Skin of body (tissue), 2 donors: ENCODE results near the gene HOXB7. TPM values are rescaled to one million over a fixed set of nuclear protein-coding genes. Genes with fewer than 3 reads are reported as not detected.
A peak's percentile ranks its signal among the peaks of the same experiment; 100 is the strongest.

ENCODE experiments used
- DNase-seq: peaks from one replicate; lab custom pipeline; 2025; lab: John Stamatoyannopoulos, UW
- total RNA-seq: library from RNA; depleted of rRNA; stranded (reverse); fragments of >200 nt; gene quantifications from one replicate; pipeline ENCODE4 v1.2.3, GENCODE V29; 2014

Gene HOXB7
- total RNA-seq, 1 donor from 2014 or later = 2.7 TPM

DNA sequence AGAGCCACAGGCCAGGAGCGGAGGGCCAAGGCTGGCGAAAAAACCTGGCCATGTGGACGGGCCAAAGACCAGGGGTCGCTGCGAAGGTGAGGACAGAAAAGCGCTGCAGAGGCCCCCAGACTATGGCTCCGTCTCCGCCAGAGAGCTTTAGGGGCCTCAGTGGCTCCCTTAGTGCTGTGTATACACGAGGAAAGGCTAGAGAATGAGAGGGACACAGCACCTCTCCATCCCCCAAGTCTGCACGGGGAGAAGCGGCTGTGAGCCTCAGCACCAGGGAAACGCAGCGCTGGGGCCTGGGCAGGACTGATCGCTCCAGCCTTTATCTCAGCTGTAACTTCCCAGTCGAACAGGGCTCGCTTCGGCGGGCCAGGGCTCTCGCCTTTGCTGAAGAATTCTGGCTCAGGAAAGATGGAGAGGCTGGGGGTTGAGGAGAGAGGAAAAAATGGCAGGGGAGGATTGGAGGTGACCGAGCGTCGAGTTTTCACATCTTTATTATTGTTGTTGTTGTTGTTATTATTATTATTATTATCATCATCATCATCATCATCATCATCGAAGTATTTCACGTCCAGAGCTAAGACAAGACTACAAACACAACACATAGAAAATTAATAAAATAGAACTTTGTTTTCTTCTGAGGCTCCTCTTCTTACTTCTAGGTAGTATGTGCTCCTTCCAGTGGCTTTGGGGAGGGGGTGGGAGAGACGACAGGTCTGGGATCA, 15.4 kb downstream of the HOXB7 start:
- no peak for DNase-seq

DNA sequence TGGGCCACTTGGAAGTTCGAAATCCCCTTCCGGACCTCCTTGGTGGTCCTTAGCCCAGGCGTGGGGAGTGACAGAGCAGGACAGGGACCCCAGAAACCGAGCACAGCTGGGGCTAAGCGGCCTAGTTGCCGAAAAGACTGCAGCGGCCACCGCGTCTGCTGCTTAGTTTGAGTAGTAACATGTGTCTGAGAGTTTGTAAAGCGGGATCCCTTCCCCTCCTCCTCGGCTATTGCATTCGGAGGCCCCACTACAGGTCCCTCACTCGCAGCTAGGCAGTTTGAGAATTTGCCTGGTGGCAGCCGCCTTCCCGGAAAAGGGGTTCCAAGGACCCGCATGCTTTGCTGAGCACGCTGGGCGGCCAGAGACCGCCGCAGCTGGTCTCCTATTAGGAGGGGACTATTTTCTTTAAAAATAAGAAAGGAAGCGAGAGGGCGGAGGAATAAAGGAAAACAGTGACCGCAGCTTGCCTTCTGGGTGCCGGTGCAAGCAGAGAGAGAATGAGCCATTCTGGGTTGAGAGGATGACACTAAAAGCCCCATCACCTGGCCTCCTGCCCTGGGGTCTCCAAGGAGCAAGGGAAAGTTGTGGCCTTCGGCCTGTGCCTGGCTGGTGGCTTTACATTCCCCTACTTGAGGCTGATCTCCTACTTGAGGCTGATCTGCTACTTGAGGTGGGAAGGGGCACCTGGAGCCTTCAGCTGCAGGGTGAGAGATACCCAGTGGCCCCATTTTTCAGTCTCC, 16.1 kb downstream of the HOXB7 start:
- peak; percentile 60 for DNase-seq

DNA sequence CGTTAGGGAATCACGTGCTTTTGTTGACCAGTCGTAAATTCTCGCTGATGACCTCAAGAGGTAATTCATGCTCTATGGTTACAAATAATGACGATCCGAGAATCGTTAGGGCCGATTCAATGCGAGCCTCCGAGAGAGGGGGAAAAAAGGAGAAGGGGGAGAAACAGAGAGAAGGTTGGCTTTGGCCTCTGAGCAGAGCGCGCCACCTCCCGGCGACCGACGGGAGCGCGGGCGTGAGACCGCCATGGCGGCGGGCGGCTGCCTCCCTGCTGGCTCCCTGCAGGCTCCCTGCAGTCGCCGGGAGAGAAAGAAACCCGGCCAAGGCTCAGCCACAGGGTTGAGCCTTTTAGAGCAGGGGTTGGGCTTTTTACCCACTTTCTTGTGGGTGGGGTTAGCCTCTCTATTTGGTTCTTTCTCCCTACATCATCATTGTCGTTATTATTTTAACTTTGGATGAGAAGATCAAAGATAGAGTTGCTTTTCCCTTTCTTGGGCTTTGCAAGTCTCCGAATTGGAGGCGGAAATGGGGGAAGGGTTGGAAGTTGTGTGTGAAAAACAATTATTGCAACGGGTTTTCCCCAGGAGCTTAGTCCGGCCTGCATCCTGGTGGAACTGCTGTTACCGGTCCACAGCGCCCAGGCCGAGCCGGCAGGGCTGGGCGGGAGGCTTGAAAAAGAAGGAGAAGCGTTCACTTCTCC, 16.8 kb downstream of the HOXB7 start:
- DNase-seq = peak; percentile 88

DNA sequence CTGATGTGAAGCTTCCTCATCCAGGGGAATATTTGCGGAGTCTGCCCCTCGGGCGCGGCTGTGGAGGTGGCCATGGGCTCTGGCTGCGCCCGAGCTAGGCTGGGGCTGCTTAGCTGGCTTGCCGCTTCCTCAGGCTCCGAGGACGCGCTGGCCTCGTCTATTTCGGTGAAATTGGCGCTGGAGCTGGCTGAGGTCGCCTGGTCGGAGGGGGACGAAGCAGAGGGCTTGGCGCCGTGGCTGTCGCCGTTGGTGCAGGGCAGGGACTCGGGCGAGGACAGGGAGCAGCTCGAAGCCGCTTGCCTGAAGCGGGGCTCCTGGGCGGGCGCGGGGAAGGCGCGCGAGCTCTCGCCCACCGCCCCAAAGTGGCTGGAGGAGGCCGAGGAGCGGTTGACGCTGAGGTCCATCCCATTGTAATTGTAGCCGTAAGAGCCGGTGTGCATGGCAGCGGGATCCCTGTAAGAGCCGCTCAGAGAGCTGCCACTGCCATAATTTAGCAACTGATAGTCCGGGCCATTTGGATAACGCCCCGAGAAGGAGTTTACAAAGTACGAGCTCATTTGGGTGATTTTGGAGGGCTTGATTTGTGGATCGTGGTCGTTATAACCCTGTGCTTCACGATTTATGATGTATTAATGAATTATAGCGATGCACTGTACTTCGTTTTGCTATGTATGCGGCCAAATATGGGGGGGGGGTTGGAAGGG, 17.5 kb downstream of the HOXB7 start, which contains the start of gene HOXB5:
Gene HOXB5, minus strand, starts transcription at position 654 of the 704 bp plus-strand sequence. Its CDS starts 97 bp downstream, at position 557.
- DNase-seq = no peak

DNA sequence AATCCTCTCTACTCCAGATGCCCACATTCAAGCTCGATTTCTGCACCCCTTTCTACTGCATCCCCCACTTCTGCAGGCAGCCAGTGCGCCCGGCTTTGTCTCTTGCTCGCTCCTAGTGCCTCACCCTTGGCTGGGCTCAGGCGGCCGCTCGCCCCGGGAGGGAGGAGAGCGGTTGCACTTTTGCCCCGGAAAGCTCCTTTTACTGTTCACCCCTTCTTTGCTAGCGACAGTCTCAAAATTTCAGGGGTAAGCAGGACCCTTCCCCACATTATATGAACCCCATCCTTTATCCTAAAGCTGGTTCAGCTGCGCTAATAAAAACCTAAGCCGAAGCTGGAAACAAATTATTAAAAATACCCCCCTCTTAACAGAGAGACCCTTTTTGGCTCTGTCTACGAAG, 18.2 kb downstream of the HOXB7 start:
- no peak for DNase-seq

DNA sequence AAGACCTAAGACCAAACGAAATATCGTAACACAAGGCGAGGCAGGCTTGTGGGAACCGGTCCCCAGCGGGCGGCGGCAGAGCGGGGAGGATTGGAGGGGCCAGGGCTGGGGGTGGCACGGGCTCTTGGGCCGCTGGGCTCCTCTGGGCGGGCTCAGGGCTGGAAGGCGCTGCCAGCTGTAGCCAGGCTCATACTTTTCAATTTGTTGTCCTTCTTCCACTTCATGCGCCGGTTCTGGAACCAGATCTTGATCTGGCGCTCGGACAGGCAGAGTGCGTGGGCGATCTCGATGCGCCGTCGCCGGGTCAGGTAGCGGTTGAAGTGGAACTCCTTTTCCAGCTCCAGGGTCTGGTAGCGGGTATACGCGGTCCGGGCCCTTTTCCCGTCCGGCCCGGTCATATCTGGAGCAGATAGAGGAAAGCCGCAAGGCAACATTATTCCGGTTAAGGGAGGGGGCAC, 18.7 kb downstream of the HOXB7 start:
- no peak for DNase-seq

DNA sequence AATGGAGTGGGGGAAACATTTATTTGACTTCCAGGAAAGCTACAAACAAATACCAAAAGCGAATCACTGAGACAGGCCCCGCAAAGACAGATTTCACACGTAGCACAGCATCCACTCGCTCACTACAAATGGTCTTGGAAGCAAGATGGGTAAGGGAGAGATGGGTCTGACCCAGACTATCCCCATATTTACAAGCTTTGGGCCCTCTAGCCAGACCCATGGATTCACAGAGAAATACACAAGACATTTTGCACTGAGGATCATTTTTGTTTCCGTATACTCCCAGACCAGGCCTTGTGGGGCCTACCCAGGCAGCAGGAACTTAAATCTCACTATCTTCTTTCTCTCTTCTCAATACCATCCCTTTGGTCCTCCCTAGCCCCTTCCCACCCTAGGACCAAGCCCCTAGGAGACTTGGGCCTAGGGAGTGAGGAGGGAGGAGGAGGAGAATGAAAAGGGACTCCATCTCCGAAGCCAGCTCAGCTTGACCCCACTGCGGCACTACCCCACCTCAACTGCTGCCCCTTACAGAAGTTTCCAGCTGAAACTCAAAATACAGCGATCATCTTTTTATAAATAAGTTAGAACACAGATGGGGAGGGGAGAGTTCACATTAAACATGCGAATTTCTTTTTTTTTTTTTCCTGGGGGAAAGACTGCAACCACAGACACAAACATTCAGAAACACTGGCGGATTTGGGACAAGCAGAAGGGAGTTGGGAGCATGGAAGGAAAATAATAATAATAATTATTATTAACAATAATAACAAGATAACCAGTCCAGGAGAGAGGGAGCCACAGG, 19.4 kb downstream of the HOXB7 start:
- no peak for DNase-seq

DNA sequence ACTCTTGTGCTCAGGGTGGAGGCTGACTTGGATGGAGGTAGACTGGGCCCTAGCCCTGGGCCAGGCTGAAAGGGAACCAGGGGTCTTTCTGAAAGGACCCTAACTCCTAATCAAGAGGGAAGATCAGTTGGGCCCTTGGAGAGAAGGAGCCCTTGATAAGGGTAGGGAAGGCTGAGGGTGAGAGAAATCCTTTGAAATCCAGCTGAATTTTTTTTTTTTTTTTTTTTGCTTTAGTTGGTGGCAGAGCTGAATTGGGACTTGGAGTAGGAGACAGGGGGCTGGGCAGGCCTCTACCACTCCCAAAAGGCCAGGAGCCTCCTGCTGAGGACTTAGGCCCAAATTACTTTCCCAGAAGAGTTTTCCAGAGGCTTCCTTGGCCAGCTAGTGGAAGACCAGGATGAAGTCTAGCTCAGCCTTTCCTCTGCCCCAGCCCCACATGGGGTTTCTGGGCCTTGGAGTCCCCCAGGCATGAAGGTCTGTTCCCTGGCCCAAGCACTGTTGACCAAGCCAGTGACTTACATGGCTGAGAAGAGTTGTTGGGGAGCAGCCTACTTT, 20.1 kb downstream of the HOXB7 start:
- no peak for DNase-seq

DNA sequence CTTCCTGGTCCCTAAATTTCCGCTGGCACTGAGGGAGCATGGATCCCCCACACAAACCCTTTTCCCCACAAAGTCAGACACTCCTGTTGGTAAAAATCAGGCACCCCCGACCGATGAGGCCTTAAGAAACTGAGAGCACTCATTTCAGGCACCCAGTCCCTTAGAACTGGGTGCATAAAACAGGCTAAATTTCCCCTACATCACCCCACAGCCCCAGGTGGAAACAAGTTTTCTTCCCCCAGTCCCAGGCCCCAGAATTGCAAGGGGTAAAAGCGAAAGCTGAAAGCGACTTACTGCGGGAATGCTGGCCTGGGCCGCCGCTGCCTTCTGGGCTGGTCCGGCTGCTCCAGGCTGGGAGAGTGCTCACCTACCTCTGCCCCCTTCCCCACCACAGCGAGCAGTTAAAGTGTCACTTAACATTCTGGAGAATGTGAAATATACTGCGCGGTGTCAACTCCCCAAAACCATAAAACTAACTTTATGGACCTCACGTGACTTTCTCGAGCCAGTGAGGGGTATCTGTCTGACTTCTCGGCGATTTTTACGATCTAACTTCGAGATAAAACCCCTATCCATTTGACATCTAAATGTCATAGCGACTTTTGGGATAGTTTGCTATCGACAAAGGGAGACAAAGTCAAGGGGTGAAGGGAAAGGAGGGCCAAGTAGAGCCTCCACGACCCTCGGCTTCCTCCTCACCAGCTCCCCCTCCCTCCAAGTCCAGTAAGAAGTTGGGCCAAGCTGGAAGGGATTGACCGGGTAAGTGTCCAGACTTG, 20.8 kb downstream of the HOXB7 start, which contains the start of gene HOXB3:
Gene HOXB3, minus strand, starts transcription at position 411 of the 776 bp plus-strand sequence. CDS start 37,767 bp downstream, outside the sequence.
- DNase-seq = no peak

DNA sequence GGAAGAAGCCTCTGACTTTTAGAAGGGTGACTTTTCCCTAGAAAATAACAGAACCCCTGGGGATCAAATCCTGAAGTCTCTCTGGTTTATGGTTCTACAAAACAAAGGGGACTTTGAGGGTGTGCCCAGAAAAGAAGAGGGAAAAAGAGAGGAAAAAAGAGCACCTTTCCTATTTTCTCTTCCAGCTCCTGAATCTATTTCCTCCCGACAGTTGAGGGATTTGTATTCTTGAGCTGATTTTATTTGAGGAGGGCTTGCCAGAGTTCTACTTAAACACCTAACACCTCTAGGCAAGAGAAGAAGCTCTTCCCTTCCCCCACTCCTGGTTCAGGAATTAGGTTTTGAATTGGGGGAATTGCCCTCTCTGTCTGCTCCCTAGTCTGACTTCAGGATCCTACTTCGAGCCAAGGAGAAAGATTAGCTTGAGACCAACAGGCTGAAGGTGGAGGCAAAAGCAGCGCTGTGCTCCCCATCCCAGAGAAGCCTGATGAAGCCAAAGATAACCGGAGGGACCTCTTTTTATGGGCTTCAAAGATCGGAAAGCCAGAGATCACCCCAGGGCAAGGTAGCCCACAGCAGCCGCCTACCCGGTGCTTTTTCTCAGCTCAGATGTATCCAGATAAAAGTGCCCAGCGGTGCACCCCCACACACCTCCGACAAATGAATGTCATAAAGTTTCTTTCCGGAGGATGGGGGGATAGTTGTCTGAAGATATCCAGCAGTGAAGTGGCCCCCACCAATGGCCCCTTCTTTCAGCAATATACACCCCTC, 21.6 kb downstream of the HOXB7 start:
- DNase-seq = no peak

DNA sequence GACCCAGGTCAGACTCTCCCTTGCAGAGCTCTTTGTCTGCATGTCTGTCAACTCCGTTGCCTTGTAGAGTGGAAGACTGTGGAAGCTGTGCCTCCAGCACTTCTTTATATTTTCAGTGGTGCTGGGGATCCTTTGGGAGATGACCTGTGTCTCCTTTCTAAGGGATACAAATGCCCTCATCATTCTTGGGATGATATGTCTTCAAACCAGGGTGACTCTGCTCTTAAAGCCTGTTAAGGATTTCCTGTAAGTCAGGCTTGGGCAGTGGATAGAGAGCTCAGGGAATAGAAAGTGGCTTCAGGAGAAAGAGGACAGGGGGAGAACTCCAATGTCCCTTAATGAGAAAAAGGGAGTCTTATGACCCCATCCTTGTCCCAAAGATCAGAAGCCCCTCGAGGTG, 22.3 kb downstream of the HOXB7 start:
- no peak for DNase-seq

DNA sequence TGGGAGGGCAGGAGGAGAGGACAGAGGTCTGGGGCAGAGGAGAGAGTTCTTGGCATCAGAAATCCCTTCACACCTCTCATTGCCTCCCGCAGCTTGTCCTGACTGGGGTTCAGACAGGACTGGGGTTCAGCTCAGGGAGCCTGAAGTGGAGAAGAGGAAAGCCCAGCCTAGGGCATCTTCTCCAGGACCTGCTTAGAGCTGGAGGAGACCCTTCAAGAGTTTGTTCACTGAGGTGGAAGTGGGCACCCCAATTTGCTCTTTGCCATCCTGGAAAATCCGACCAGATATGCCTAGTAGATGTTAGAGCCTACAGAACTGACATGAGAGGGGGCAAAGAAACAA, 22.8 kb downstream of the HOXB7 start:
- DNase-seq = no peak

DNA sequence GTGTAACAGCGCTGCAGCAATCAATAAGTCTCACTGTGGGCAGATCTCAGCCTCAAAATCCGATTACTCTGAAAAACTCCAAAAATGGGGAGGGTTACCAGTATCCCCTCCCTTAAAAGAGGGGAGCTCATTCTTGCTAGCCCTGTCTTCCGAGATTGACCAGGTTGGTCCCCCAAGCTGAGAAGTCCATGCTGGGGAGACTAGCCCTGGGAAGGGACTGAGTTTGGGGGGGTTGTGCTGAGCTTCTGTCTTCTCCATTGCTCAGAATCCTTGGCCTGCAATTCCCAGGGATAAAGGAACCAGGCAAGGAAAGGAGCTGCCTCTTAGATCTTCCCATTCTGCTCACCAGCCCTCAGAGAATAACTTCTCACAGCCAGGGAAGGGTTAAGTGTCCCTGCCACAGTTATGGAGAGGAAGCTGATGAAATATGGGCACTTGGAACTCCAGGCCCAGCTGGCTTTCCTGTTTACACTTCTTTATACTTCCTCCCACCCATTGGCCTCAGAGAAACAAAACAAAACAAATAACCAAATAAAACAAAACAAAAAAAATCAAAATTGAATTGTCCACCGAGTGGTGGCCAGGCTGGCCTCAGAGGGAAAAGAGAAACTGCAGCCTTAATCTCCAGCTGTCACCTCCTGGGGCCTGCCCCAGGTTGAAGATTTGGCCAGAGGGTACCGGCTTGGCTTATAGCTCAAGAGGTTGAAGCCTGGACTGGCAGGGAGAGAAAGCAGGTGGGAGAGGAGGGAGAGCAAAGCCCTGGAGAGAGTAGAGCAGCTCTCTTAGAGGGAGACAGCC, 23.3 kb downstream of the HOXB7 start:
- DNase-seq = no peak

DNA sequence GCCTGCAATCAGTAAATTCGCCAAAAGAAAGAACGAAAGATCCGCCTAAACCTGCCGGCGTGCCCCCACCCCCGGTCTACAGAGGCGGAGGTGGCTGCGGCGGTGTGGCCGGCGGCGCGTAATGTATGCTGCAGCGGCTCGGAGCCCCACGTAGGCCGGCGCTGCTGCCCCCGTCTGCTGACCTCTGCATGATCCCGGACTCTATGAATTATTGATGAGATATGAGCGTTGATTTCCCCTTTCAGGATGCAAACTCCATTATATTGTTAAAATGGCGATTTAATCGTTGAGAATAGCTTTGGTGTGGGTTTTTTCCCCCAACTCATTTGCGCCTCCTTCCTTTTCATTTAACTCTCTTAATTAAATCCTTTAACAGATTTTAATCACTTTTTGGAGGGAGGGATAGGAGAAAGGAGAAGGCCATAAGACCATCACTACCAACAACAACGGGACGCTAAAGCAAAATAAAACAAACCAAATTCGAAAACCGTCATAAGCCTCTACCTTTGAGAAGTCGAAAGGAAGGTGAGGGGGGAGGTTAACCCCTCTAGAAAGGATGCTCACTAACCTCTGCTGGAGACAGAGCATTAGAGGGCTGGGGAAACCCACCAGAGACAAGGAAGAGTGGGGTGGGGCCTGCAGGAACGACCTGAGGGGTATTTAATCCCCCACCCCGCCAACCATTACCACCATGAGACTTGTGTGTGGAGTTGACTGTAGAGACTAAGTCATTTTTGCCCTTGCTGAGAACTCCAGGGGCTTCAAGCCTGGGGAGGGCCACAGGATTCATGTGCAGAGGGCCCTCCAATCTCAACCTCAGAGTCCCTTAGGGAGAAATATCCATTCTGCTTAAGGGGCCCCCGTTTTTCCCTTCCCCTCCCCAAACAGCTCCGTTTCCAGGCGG, 24.2 kb downstream of the HOXB7 start:
- DNase-seq = no peak

DNA sequence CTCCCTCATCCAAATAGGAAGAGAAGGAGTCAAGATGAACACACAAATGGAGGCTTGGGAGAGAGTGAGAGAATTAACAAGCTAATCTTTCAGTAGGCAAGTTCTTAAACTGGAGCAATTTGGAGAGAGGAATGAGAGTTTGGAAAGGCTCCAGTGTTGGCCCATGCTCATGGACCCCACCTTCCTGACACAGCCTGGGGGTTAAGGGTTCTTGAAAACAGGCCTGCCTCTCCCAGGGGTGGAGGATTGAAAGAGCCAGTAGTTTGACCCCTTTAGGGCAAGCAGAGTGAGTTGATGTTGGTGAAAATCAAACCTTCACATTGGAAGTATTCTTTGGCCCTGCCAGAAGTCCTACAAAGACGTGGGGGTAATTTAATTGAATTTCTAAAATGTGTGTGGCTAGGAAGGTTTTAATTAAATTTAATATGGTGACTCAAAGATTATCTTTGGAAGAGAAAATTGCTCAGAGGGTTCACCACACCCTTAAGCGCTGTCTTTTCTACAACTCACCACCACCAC, 26.5 kb downstream of the HOXB7 start:
- no peak for DNase-seq

DNA sequence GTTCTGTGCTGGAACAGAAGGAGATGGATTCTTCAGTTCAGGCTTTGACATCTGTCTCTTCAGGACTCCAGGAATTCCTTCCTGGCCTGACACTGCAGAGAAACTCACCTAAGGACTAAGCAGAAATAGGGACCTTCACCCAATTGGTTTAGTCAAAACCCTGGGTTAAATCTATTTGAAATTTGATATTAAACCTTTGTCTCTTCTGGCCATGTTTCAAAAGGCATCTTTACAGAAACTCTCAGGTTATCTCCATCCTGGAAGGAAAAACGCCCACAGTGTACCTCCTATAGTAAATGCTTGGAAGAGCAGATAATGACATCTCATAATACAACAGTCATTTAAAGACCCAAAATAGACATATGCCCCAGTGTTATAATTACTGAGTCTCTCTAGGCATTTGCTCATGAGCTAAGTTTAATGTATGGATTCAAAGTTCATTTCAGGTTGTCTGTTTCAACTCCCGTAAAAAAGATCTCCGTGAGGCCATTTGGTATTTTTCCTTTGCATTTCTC, 27.1 kb downstream of the HOXB7 start:
- DNase-seq = no peak

DNA sequence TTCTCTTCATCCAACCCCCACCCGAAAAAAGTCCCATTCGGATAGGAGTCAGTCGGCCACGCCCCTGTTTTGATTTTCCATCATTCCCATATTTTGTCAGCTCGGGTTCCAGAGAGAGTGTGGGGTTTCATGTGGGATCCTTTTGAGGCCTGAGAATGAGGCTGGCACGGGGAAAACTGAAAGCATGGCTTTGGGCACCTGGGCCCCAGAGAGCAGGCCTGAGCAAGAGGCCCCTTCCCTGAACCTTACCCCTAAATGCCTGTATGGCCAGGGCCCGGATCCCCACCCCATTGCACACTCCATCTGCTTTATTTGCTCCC, 28.1 kb downstream of the HOXB7 start:
- no peak for DNase-seq
